Suprapubic skin (tissue), 4 donors: ENCODE data around the gene DNAJC21. TPM values are rescaled to one million over a fixed set of nuclear protein-coding genes. Genes with fewer than 3 reads are reported as not detected.

Experiments used
- DNase-seq, 2 donors: peaks; one replicate each; pipeline ENCODE4 v3.0.0-alpha.2; 2019; ENCODE audit warnings: low spot score in 2 of 2
- H3K27ac ChIP-seq: fragments of 200-600 bp; sonication (generic); one replicate; pipeline ENCODE4 v1.5.1; 2019
- H3K27me3 ChIP-seq: fragments of 200-600 bp; sonication (generic); one replicate; pipeline ENCODE4 v1.5.1; 2019
- H3K36me3 ChIP-seq: fragments of 200-600 bp; sonication (generic); one replicate; pipeline ENCODE4 v1.5.1; 2019
- H3K4me1 ChIP-seq: fragments of 200-600 bp; sonication (generic); one replicate; pipeline ENCODE4 v1.5.1; 2019
- H3K4me3 ChIP-seq: fragments of 200-600 bp; sonication (generic); one replicate; pipeline ENCODE4 v1.5.1; 2019; ENCODE audit warnings: mild to moderate bottlenecking
- H3K9me3 ChIP-seq: fragments of 200-600 bp; sonication (generic); one replicate; pipeline ENCODE4 v1.5.1; 2019
- CTCF ChIP-seq, 2 donors: fragments of 200-600 bp in 1 of 2; fragments of 450-650 bp in 1 of 2; sonication (generic) in 1 of 2; IDR thresholded peaks; one replicate each; pipeline ENCODE4 v1.5.1; 2016 to 2019; ENCODE audit warnings: antibody characterized with exemption in 2 of 2, mild to moderate bottlenecking in 1 of 2, moderate library complexity in 1 of 2
- EP300 ChIP-seq: sonication (generic); formaldehyde crosslinking; IDR thresholded peaks from one replicate; pipeline ENCODE4 v1.6.1; 2017; ENCODE audit warnings: antibody characterized with exemption
- POLR2A ChIP-seq, 2 donors: fragments of 450-650 bp; IDR thresholded peaks; one replicate each; pipeline ENCODE4 v1.6.1; 2017; ENCODE audit warnings: antibody characterized with exemption in 2 of 2, mild to moderate bottlenecking in 2 of 2, moderate library complexity in 2 of 2
- POLR2AphosphoS5 ChIP-seq, 3 donors: sonication (generic); formaldehyde crosslinking; IDR thresholded peaks; one replicate each; pipeline ENCODE4 v1.6.1; 2017; ENCODE audit warnings: antibody characterized with exemption in 3 of 3
- WGBS: methylation state at CpG from one replicate; pipeline ENCODE4 v1.1.5; 2018; 5-methylcytosine and 5-hydroxymethylcytosine counted together
- total RNA-seq, 4 donors: library from RNA; depleted of rRNA; stranded (reverse); fragments of >200 nt; gene quantifications; one replicate each; pipeline ENCODE4 v1.1.0, GENCODE V29; 2016

The DNAJC21 gene
- total RNA-seq, 4 donors from 2014 or later = 19.1 to 40.6 (median 25.8) TPM

- Histone ChIP-seq H3K27me3 (no peaks in the 10 kb centered on the region), H3K27ac (peak overlapping the region; percentile 94), H3K9me3 (no peaks in the 10 kb centered on the region), H3K36me3 (peaks cover 19% of the 10 kb centered on the region), H3K4me3 (peak overlapping the region; percentile 96), H3K4me1 (peaks cover 32% of the 10 kb centered on the region)
- WGBS = under 1% methylated on average over 23 of the region's 70 CpGs
- no peak for TF ChIP-seq POLR2AphosphoS5 (IDR thresholded peaks at IDR 0.05)
- peak in 1 of 2 donors; percentile 48 for TF ChIP-seq POLR2A (IDR thresholded peaks at IDR 0.05)
- peak; percentile 95 for DNase-seq
Observed at GRCh38 chr5:34929720-34930461, 532 bp downstream of the DNAJC21 start.

GRCh38 chr5:34930462-34930844 is 1.1 kb downstream of the DNAJC21 start:
- DNase-seq = no peak
- H3K4me1 ChIP-seq = peaks cover 38% of the 10 kb centered on the region
- H3K4me3 ChIP-seq = peak overlapping the region; percentile 96
- peak overlapping the region; percentile 94 for H3K27ac ChIP-seq
- H3K9me3 ChIP-seq = no peaks in the 10 kb centered on the region
- peaks cover 13% of the 10 kb centered on the region for H3K36me3 ChIP-seq
- WGBS = 3% methylated on average over 3 of the region's 3 CpGs
- no peaks in the 10 kb centered on the region for H3K27me3 ChIP-seq
- no peak for TF ChIP-seq CTCF (IDR thresholded peaks at IDR 0.05)

GRCh38 chr5:34930870-34931269 is 1.5 kb downstream of the DNAJC21 start:
- DNase-seq = no peak
- Histone ChIP-seq H3K9me3 (no peaks in the 10 kb centered on the region), H3K36me3 (peaks cover 9% of the 10 kb centered on the region), H3K4me1 (peaks cover 38% of the 10 kb centered on the region), H3K27ac (no peak overlapping the region), H3K27me3 (no peaks in the 10 kb centered on the region), H3K4me3 (peak overlapping the region; percentile 96)
- TF ChIP-seq POLR2AphosphoS5 (IDR thresholded peaks at IDR 0.05) = no peak
- no peak for TF ChIP-seq CTCF (IDR thresholded peaks at IDR 0.05)
- no peak for TF ChIP-seq POLR2A (IDR thresholded peaks at IDR 0.05)
- TF ChIP-seq EP300 = no peak
- 66% methylated on average over 4 of the region's 4 CpGs for WGBS

- no peak overlapping the region for H3K4me3 ChIP-seq
- peaks cover 20% of the 10 kb centered on the region for H3K36me3 ChIP-seq
- TF ChIP-seq POLR2A (IDR thresholded peaks at IDR 0.05) (no peak), EP300 (no peak), CTCF (IDR thresholded peaks at IDR 0.05) (no peak), POLR2AphosphoS5 (IDR thresholded peaks at IDR 0.05) (no peak)
- H3K9me3 ChIP-seq = no peaks in the 10 kb centered on the region
- H3K27ac ChIP-seq = no peak overlapping the region
- H3K4me1 ChIP-seq = peaks cover 38% of the 10 kb centered on the region
- no peaks in the 10 kb centered on the region for H3K27me3 ChIP-seq
- 63% methylated on average over 2 of the region's 2 CpGs for WGBS
- no peak for DNase-seq
Observed at GRCh38 chr5:34932947-34933346, 3.6 kb downstream of the DNAJC21 start.

- H3K27ac ChIP-seq = no peak overlapping the region
- no peaks in the 10 kb centered on the region for H3K27me3 ChIP-seq
- no peak overlapping the region for H3K4me3 ChIP-seq
- H3K4me1 ChIP-seq = no peaks in the 10 kb centered on the region
- WGBS = 87% methylated on average over 3 of the region's 3 CpGs
- DNase-seq = no peak
- peaks cover 75% of the 10 kb centered on the region for H3K36me3 ChIP-seq
- H3K9me3 ChIP-seq = no peaks in the 10 kb centered on the region
- TF ChIP-seq CTCF (IDR thresholded peaks at IDR 0.05) (no peak), POLR2AphosphoS5 (IDR thresholded peaks at IDR 0.05) (no peak), POLR2A (IDR thresholded peaks at IDR 0.05) (no peak), EP300 (no peak)
Observed at GRCh38 chr5:34941936-34942335, 12.6 kb downstream of the DNAJC21 start.
